ENCODE measurements around the gene CFAP99. TPM values are rescaled to one million over a fixed set of nuclear protein-coding genes. Genes with fewer than 3 reads are reported as not detected.

The CFAP99 gene
- total RNA-seq, 1 donor from 2014 or later = 0.28 TPM

GRCh38 chr4:2412885-2413716, 5.7 kb upstream of the CFAP99 start:
- ATAC-seq = peak; percentile 91

GRCh38 chr4:2413821-2414610, 4.7 kb upstream of the CFAP99 start:
- no peak for ATAC-seq

- no peak for ATAC-seq
Observed at GRCh38 chr4:2415213-2415612, 3.5 kb upstream of the CFAP99 start.

- no peak for ATAC-seq
Observed at GRCh38 chr4:2415881-2416563, 2.7 kb upstream of the CFAP99 start.

- no peak for ATAC-seq
Observed at GRCh38 chr4:2416564-2417225, 2.1 kb upstream of the CFAP99 start.

GRCh38 chr4:2417226-2417764, 1.5 kb upstream of the CFAP99 start:
- ATAC-seq = no peak

GRCh38 chr4:2417765-2418649, 748 bp upstream of the CFAP99 start, which contains the start of gene ZFYVE28:
Gene ZFYVE28 (minus strand): TSS chr4:2418645. CDS start chr4:2418323, 322 bp downstream.
- no peak for ATAC-seq

GRCh38 chr4:2419814-2420213, 1.1 kb downstream of the CFAP99 start:
- no peak for ATAC-seq

- no peak for ATAC-seq
Observed at GRCh38 chr4:2421928-2422327, 3.2 kb downstream of the CFAP99 start.

GRCh38 chr4:2423066-2423465, 4.3 kb downstream of the CFAP99 start:
- ATAC-seq = no peak

GRCh38 chr4:2423695-2424094, 4.9 kb downstream of the CFAP99 start:
- ATAC-seq = no peak

- ATAC-seq = no peak
Observed at GRCh38 chr4:2424581-2424980, 5.8 kb downstream of the CFAP99 start.

- ATAC-seq = no peak
Observed at GRCh38 chr4:2425386-2426068, 6.8 kb downstream of the CFAP99 start.

- ATAC-seq = no peak
Observed at GRCh38 chr4:2426069-2426397, 7.3 kb downstream of the CFAP99 start.

- no peak for ATAC-seq
Observed at GRCh38 chr4:2426711-2427275, 8.0 kb downstream of the CFAP99 start.

GRCh38 chr4:2427383-2428334, 8.9 kb downstream of the CFAP99 start:
- ATAC-seq = no peak

GRCh38 chr4:2428496-2429213, 9.9 kb downstream of the CFAP99 start:
- ATAC-seq = peak; percentile 9
